Activated CD4-positive, alpha-beta T cell treated with anti-CD3 and anti-CD28 coated beads for 48 hours (primary cell): ENCODE data around the gene EEF2K.
A peak's percentile ranks its signal among the peaks of the same experiment; 100 is the strongest.
"Not testable (repeated sequence)": the region's sequence is repeated elsewhere in the genome, so short reads cannot be mapped to it uniquely, and the experiment has no call there.

ENCODE experiments used
- DNase-seq: peaks from one replicate; pipeline ENCODE4 v3.0.0-alpha.2; 2020

The EEF2K gene

GRCh38 chr16:22206013-22206841 lies at the start of gene EEF2K:
EEF2K (plus strand) TSS chr16:22206278; CDS start chr16:22225730, 19,452 bp downstream.
- peak; percentile 88 for DNase-seq

- no peak for DNase-seq
Observed at GRCh38 chr16:22161401-22161800, 44.7 kb upstream of the EEF2K start.

- DNase-seq: peak; percentile 51
Observed at GRCh38 chr16:22161999-22162655, 44.0 kb upstream of the EEF2K start, which contains the start of gene SDR42E2. SDR42E2 (plus strand) TSS chr16:22162506; CDS start chr16:22165583, 3,077 bp downstream.

GRCh38 chr16:22162656-22163009 lies 43.4 kb upstream of the EEF2K start:
- no peak for DNase-seq

- no peak for DNase-seq
Observed at GRCh38 chr16:22163806-22164205, 42.3 kb upstream of the EEF2K start.

- no peak for DNase-seq
Observed at GRCh38 chr16:22164482-22164881, 41.6 kb upstream of the EEF2K start.

- no peak for DNase-seq
Observed at GRCh38 chr16:22165508-22166285, 40.4 kb upstream of the EEF2K start.

- DNase-seq: no peak
Observed at GRCh38 chr16:22171953-22172352, 34.1 kb upstream of the EEF2K start.

GRCh38 chr16:22172642-22173041 lies 33.4 kb upstream of the EEF2K start:
- DNase-seq: not testable (repeated sequence)

GRCh38 chr16:22174642-22175041 lies 31.4 kb upstream of the EEF2K start:
- no peak for DNase-seq

GRCh38 chr16:22177968-22178930 lies 27.8 kb upstream of the EEF2K start:
- no peak for DNase-seq

- DNase-seq: no peak
Observed at GRCh38 chr16:22181426-22181825, 24.7 kb upstream of the EEF2K start.

GRCh38 chr16:22181843-22182242 lies 24.2 kb upstream of the EEF2K start:
- DNase-seq: no peak

GRCh38 chr16:22183335-22183734 lies 22.7 kb upstream of the EEF2K start:
- no peak for DNase-seq

GRCh38 chr16:22183901-22184614 lies 22.0 kb upstream of the EEF2K start:
- no peak for DNase-seq

- DNase-seq: no peak
Observed at GRCh38 chr16:22184615-22184968, 21.5 kb upstream of the EEF2K start.

GRCh38 chr16:22186517-22186916 lies 19.6 kb upstream of the EEF2K start:
- no peak for DNase-seq

- DNase-seq: no peak
Observed at GRCh38 chr16:22188267-22188594, 17.8 kb upstream of the EEF2K start.

GRCh38 chr16:22188595-22189442 lies 17.3 kb upstream of the EEF2K start:
- DNase-seq: peak; percentile 72

- peak; percentile 31 for DNase-seq
Observed at GRCh38 chr16:22189473-22190080, 16.5 kb upstream of the EEF2K start.
